SW480 (cell line): ENCODE data around the gene MYL5.
"Not testable (repeated sequence)": the region's sequence is repeated elsewhere in the genome, so short reads cannot be mapped to it uniquely, and the experiment has no call there.

Source experiments
- DNase-seq: peaks from one replicate; pipeline ENCODE4 v3.0.0-alpha.2; 2016; ENCODE audit warnings: low spot score

Gene MYL5

GRCh38 chr4:705278-706082, 31.1 kb downstream of the MYL5 start, which contains the start of gene PCGF3:
PCGF3 (plus strand) TSS chr4:705832; CDS start chr4:733681, 27,849 bp downstream.
- peak; percentile 81 for DNase-seq

- DNase-seq: not testable (repeated sequence)
Observed at GRCh38 chr4:706083-706633, 31.8 kb downstream of the MYL5 start.

GRCh38 chr4:706834-707598, 32.7 kb downstream of the MYL5 start:
- DNase-seq: no peak

- no peak for DNase-seq
Observed at GRCh38 chr4:707929-708630, 33.7 kb downstream of the MYL5 start.

- no peak for DNase-seq
Observed at GRCh38 chr4:708631-708933, 34.2 kb downstream of the MYL5 start.

- no peak for DNase-seq
Observed at GRCh38 chr4:709348-709747, 35.0 kb downstream of the MYL5 start.

- no peak for DNase-seq
Observed at GRCh38 chr4:710116-710515, 35.8 kb downstream of the MYL5 start.

- no peak for DNase-seq
Observed at GRCh38 chr4:710916-711315, 36.6 kb downstream of the MYL5 start.

GRCh38 chr4:712093-712492, 37.8 kb downstream of the MYL5 start:
- no peak for DNase-seq

GRCh38 chr4:712916-713632, 38.7 kb downstream of the MYL5 start:
- DNase-seq: no peak

- DNase-seq: no peak
Observed at GRCh38 chr4:714087-714486, 39.7 kb downstream of the MYL5 start.

GRCh38 chr4:717601-718320, 43.4 kb downstream of the MYL5 start:
- no peak for DNase-seq

- no peak for DNase-seq
Observed at GRCh38 chr4:718460-718859, 44.1 kb downstream of the MYL5 start.

GRCh38 chr4:720111-720860, 45.9 kb downstream of the MYL5 start:
- no peak for DNase-seq

- no peak for DNase-seq
Observed at GRCh38 chr4:721261-722168, 47.2 kb downstream of the MYL5 start.

- DNase-seq: no peak
Observed at GRCh38 chr4:722169-722725, 47.9 kb downstream of the MYL5 start.

- no peak for DNase-seq
Observed at GRCh38 chr4:722851-723360, 48.6 kb downstream of the MYL5 start.

GRCh38 chr4:723751-724530, 49.6 kb downstream of the MYL5 start:
- DNase-seq: no peak
